ENCODE data around the gene SHISAL1. TPM values are rescaled to one million over a fixed set of nuclear protein-coding genes. Genes with fewer than 3 reads are reported as not detected.

Gene SHISAL1
- total and polyA plus RNA-seq, 2 donors (not counting 1 experiment from before 2014, with no cell fraction given), result not detected

GRCh38 chr22:44219101-44219870 is 93.5 kb downstream of the SHISAL1 start:
- Histone ChIP-seq H3K4me1 (ENCODE audit: control insufficient read depth in 2 of 2, insufficient read depth in 2 of 2, low read length in 2 of 2) (no peaks in the 10 kb centered on the region), H3K4me3 (ENCODE audit: control extremely low read depth in 1 of 5, extremely low read depth in 1 of 5, insufficient read depth in 1 of 5, low read depth in 2 of 5, low read length in 4 of 5) (no peak overlapping the region), H3K27ac (ENCODE audit: low read length in 2 of 2) (no peak overlapping the region), H4K20me1 (ENCODE audit: control insufficient read depth, insufficient read depth, low read length, poor library complexity, severe bottlenecking) (no peaks in the 10 kb centered on the region), H3K9ac (ENCODE audit: low read length) (no peak overlapping the region), H3K27me3 (replicated peaks in 1 of 4; ENCODE audit: control extremely low read depth in 1 of 4, control insufficient read depth in 3 of 4, insufficient read depth in 4 of 4, low read length in 3 of 4) (no peaks in the 10 kb centered on the region), H3K4me2 (replicated peaks; ENCODE audit: low read depth, low read length, poor library complexity, severe bottlenecking) (no peak overlapping the region), H3K36me3 (replicated peaks in 1 of 2; ENCODE audit: control extremely low read depth in 1 of 2, control insufficient read depth in 1 of 2, extremely low read depth in 1 of 2, insufficient read depth in 2 of 2, low read length in 1 of 2) (no peaks in the 10 kb centered on the region), H3K9me3 (ENCODE audit: control extremely low read depth in 1 of 3, control insufficient read depth in 2 of 3, insufficient read depth in 1 of 3, low read length in 2 of 3) (peaks cover 0 to 16% (median 8%) of the 10 kb centered on the region in 3 donors), H2AFZ (ENCODE audit: insufficient read depth, low read depth, low read length, poor library complexity, severe bottlenecking) (no peak overlapping the region), H3K79me2 (ENCODE audit: control insufficient read depth, insufficient read depth, low read length) (no peaks in the 10 kb centered on the region)
- Mint-ChIP-seq H3K27ac (no peak overlapping the region), H3K4me1 (no peaks in the 10 kb centered on the region), H3K27me3 (peaks cover 10% of the 10 kb centered on the region), H3K4me3 (no peak overlapping the region), H3K9me3 (ENCODE audit: insufficient read depth) (no peaks in the 10 kb centered on the region)
- CTCF ChIA-PET, result no interaction called here
- TF ChIP-seq EZH2 (IDR thresholded peaks at IDR 0.05; ENCODE audit: borderline replicate concordance, insufficient read depth, low read depth, low read length, poor library complexity, severe bottlenecking) (no peak), CTCF (IDR thresholded peaks at IDR 0.05) (no peak)
- POLR2A ChIA-PET, result no interaction called here
- DNase-seq (peak; percentile 1), ATAC-seq (ENCODE audit: low read depth) (no peak)
- intact Hi-C loops (cut with micrococcal nuclease), result no loop called here
- WGBS (ENCODE audit: insufficient coverage), result 90% methylated on average over 14 of the region's 21 CpGs

DNA sequence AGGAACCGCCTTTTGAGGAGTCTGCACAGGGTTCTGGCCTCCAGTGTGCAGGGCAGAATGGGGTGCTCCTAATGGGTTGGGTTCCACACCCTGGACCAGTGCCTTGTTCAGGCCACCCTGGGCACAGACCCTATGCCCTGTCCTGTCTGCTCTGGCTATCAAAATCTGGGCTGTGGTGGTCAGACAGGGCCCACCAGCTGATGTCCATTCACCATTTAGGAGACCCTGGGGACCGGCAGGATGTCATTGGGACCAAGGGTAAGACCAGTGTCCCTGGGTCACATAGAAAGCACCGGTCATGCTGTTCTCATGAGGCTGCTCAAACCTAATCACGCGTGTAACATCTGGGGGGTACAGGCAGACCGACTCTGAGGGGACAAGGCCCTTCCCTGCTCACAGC is 94.7 kb downstream of the SHISAL1 start:
- Mint-ChIP-seq H3K27me3 (no peaks in the 10 kb centered on the region), H3K27ac (no peak overlapping the region), H3K9me3 (ENCODE audit: insufficient read depth) (no peaks in the 10 kb centered on the region), H3K4me3 (no peak overlapping the region), H3K4me1 (no peaks in the 10 kb centered on the region)
- no peak overlapping the region for H3K9ac ChIP-seq (ENCODE audit: low read length)
- ATAC-seq (ENCODE audit: low read depth) (no peak), DNase-seq (peak; percentile 2)
- H3K79me2 ChIP-seq (ENCODE audit: control insufficient read depth, insufficient read depth, low read length), result no peaks in the 10 kb centered on the region
- H3K4me3 ChIP-seq (ENCODE audit: control extremely low read depth in 1 of 5, extremely low read depth in 1 of 5, insufficient read depth in 1 of 5, low read depth in 2 of 5, low read length in 4 of 5), result no peak overlapping the region
- no peak overlapping the region for H3K27ac ChIP-seq (ENCODE audit: low read length in 2 of 2)
- intact Hi-C loops (cut with micrococcal nuclease), result no loop called here
- peaks cover 0 to 16% (median 8%) of the 10 kb centered on the region in 3 donors for H3K9me3 ChIP-seq (ENCODE audit: control extremely low read depth in 1 of 3, control insufficient read depth in 2 of 3, insufficient read depth in 1 of 3, low read length in 2 of 3)
- no peak overlapping the region for H2AFZ ChIP-seq (ENCODE audit: insufficient read depth, low read depth, low read length, poor library complexity, severe bottlenecking)
- ChIA-PET POLR2A (no interaction called here), CTCF (no interaction called here)
- 83% methylated on average over 6 of the region's 6 CpGs for WGBS (ENCODE audit: insufficient coverage)
- H3K36me3 ChIP-seq (replicated peaks in 1 of 2; ENCODE audit: control extremely low read depth in 1 of 2, control insufficient read depth in 1 of 2, extremely low read depth in 1 of 2, insufficient read depth in 2 of 2, low read length in 1 of 2), result no peaks in the 10 kb centered on the region
- H3K4me1 ChIP-seq (ENCODE audit: control insufficient read depth in 2 of 2, insufficient read depth in 2 of 2, low read length in 2 of 2), result no peaks in the 10 kb centered on the region
- no peak for TF ChIP-seq EZH2 (IDR thresholded peaks at IDR 0.05; ENCODE audit: borderline replicate concordance, insufficient read depth, low read depth, low read length, poor library complexity, severe bottlenecking)
- TF ChIP-seq CTCF (IDR thresholded peaks at IDR 0.05), result no peak
- H3K4me2 ChIP-seq (replicated peaks; ENCODE audit: low read depth, low read length, poor library complexity, severe bottlenecking), result no peak overlapping the region
- H3K27me3 ChIP-seq (replicated peaks in 1 of 4; ENCODE audit: control extremely low read depth in 1 of 4, control insufficient read depth in 3 of 4, insufficient read depth in 4 of 4, low read length in 3 of 4), result no peaks in the 10 kb centered on the region
- H4K20me1 ChIP-seq (ENCODE audit: control insufficient read depth, insufficient read depth, low read length, poor library complexity, severe bottlenecking), result no peaks in the 10 kb centered on the region
